Aorta (tissue), 5 donors: ENCODE results near the gene MYO1D. TPM values are rescaled to one million over a fixed set of nuclear protein-coding genes. Genes with fewer than 3 reads are reported as not detected.

Source experiments
- ATAC-seq: fragments of 200-7000 bp; cut with Tn5 transposase; one replicate; pipeline ENCODE4 v1.9.1; 2022; ENCODE audit warnings: moderate library complexity; ENCODE audit not compliant: low FRiP score
- DNase-seq, 2 donors: peaks; one replicate each; pipeline ENCODE4 v3.0.0-alpha.2; 2020
- H3K27ac ChIP-seq, 2 donors: one replicate each; pipeline ENCODE4 v1.5.1; 2013; ENCODE audit warnings: low read length in 2 of 2, mild to moderate bottlenecking in 2 of 2, moderate library complexity in 2 of 2, control low read depth in 1 of 2, inconsistent platforms in 1 of 2, low read depth in 1 of 2
- H3K27me3 ChIP-seq, 2 donors: one replicate each; pipeline ENCODE4 v1.6.1; 2013; ENCODE audit warnings: control low read depth in 1 of 2, low read length in 1 of 2, mild to moderate bottlenecking in 1 of 2, moderate library complexity in 1 of 2; ENCODE audit not compliant: insufficient read depth in 2 of 2, control insufficient read depth in 1 of 2
- H3K36me3 ChIP-seq, 2 donors: one replicate each; pipeline ENCODE4 v1.6.1; 2013; ENCODE audit warnings: control low read depth in 1 of 2, low read length in 1 of 2, mild to moderate bottlenecking in 1 of 2; ENCODE audit not compliant: insufficient read depth in 2 of 2, control insufficient read depth in 1 of 2
- H3K4me1 ChIP-seq, 2 donors: one replicate each; pipeline ENCODE4 v1.6.1; 2013; ENCODE audit warnings: low read length in 2 of 2, control low read depth in 1 of 2, mild to moderate bottlenecking in 1 of 2, moderate library complexity in 1 of 2; ENCODE audit not compliant: insufficient read depth in 2 of 2, control insufficient read depth in 1 of 2
- H3K4me3 ChIP-seq, 2 donors: one replicate each; pipeline ENCODE4 v1.5.1; 2013; ENCODE audit warnings: low read length in 2 of 2, control low read depth in 1 of 2, mild to moderate bottlenecking in 1 of 2
- H3K9me3 ChIP-seq: one replicate; pipeline ENCODE4 v1.6.1; 2013; ENCODE audit warnings: mild to moderate bottlenecking, low read length; ENCODE audit not compliant: control insufficient read depth
- WGBS, 2 donors: extraction: QIAGEN DNeasy Blood & Tissue Kit; methylation state at CpG; one replicate each; pipeline ENCODE4 v1.1.7; 2013; 5-methylcytosine and 5-hydroxymethylcytosine counted together
- intact Hi-C, 2 donors: fragments of 100-400 bp; cut with DNase I; formaldehyde crosslinking; loops; one replicate each; pipeline versions ENCODE4 v1.14.2 to v1.15.0; 2022
- polyA plus RNA-seq, 2 donors: library from polyadenylated mRNA; stranded (reverse); fragments of 200-250 nt; gene quantifications; one replicate each; pipeline ENCODE4 v1.2.3, GENCODE V29; 2013
- total RNA-seq, 2 donors: library from RNA; stranded (reverse); fragmentation: NEBNext Ultra II Directional; extraction: Animal tissue kit (Norgen Biotek cat#: 25700); gene quantifications; one replicate each; pipeline ENCODE4 v1.2.1, GENCODE V29; 2021
- donor health status: healthy with polysubstance abuse.
- donor health status: Bipolar disorder and iron deficiency.
- donor health status: DM: no; HTN: no; CAD: no.
- donor health status: DM: no; HTN: no; CAD: no.
- donor health status: DM: yes; HTN: yes; CAD: no.

Gene MYO1D
- total and polyA plus RNA-seq, 4 donors, result 62.5 to 358 (median 164) TPM

DNA sequence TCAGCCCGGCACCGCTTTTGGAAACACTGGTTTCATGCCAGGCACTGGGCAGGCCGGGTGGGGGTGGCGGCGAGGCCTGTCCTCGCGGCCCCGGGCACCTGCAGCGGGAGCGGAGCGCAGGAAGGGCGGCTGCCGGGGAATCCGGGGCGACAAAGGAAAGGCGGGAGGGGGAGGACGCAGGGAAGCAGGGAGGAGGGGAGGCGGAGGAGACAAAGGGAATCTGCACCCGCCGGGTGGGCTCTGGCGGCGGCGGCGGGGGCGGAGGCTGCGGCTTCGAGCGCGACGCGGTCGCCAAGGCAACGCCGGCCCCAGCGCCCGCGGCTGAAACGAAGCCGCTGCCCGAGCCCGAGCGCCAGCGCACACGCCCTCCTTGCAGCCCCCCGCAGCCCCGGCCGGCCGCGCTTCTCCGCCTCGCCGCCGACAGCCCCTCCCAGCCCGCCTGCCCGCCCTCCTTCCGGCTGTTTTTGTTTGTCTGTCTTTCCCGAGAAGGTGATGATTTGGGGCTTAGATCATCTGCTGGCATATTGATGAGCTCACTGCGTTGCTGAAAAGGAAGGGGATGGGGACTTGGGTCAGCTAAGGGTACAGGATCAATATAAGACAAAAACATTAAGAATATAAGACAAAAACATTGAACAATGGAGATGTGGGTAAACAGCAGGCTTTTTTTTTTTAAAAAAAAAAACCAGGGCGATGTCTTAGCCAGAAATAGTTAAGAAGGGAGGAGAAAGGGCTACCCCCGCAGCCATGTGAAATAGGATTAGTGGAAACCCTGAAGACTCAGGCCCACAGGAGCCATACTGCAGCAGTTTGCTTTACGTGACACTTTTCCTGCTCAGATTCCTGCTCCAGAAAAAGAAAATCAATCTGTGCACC is 357.5 kb downstream of the MYO1D start:
- Histone ChIP-seq H3K27ac (no peak overlapping the region), H3K27me3 (no peaks in the 10 kb centered on the region), H3K9me3 (no peaks in the 10 kb centered on the region), H3K4me3 (peak overlapping the region in 1 of 2 donors; percentile 56), H3K4me1 (no peaks in the 10 kb centered on the region), H3K36me3 (no peaks in the 10 kb centered on the region)
- ATAC-seq (peak; percentile 69), DNase-seq (peak in 1 of 2 donors; percentile 83)
- WGBS, 2 donors, result 1% methylated on average over 38 to 61 of the region's 61 CpGs
- intact Hi-C loops, result no loop called here

DNA sequence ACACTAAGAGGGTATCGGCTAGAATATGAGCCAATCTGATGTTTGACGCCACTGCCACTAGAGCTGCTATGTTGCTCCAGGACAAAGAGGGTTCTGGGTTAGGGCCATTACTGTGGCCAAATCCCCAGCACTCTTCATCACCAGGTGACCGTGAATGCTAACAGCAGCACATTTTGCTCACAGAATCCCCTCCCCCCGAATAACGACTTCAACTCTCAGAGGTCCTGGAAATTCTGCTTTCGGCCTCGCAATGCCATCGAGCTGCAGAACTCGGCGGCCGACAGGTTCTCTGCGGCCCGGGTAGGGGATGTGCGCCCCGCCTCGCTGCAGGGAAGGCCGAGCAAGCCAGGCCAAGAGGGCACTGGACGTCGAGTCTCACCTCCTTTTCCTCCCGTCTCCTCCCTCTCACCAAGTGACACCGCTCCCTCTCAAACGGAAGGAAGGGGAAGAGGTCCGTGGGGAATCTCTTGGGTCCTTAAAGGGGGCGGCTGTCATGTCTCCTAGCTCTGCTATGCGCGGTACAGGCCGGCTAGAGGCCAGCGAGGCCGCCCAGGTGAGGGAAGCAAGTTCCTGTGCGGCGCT is 358.2 kb downstream of the MYO1D start:
- Histone ChIP-seq H3K4me1 (no peaks in the 10 kb centered on the region), H3K27ac (no peak overlapping the region), H3K4me3 (peak overlapping the region in 1 of 2 donors; percentile 56), H3K36me3 (no peaks in the 10 kb centered on the region), H3K9me3 (no peaks in the 10 kb centered on the region), H3K27me3 (no peaks in the 10 kb centered on the region)
- intact Hi-C loops, result no loop called here
- no peak for DNase-seq
- 52 to 65% methylated on average over 31 of the region's 31 CpGs for WGBS, 2 donors
- ATAC-seq, result peak; percentile 12

DNA sequence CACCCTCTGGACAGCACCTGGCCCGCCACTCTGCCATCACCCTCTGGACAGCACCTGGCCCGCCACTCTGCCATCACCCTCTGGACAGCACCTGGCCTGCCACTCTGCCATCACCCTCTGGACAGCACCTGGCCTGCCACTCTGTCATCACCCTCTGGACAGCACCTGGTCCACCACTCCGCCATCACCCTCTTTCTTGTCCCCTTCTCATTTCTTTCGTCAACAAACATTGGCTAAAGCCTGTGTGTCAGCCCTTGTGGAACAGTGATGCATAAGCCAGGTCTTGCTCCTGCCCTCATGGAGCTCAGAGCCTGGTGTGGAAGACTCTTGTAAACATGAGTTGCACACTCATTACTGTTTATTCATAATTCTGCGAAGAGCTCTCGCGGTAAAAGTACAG is 358.9 kb downstream of the MYO1D start:
- WGBS, 2 donors, result 95 to 97% methylated on average over 5 to 7 of the region's 7 CpGs
- Histone ChIP-seq H3K27ac (no peak overlapping the region), H3K36me3 (no peaks in the 10 kb centered on the region), H3K4me1 (no peaks in the 10 kb centered on the region), H3K9me3 (no peaks in the 10 kb centered on the region), H3K4me3 (no peak overlapping the region), H3K27me3 (no peaks in the 10 kb centered on the region)
- DNase-seq (no peak), ATAC-seq (no peak)
- intact Hi-C loops, result no loop called here

DNA sequence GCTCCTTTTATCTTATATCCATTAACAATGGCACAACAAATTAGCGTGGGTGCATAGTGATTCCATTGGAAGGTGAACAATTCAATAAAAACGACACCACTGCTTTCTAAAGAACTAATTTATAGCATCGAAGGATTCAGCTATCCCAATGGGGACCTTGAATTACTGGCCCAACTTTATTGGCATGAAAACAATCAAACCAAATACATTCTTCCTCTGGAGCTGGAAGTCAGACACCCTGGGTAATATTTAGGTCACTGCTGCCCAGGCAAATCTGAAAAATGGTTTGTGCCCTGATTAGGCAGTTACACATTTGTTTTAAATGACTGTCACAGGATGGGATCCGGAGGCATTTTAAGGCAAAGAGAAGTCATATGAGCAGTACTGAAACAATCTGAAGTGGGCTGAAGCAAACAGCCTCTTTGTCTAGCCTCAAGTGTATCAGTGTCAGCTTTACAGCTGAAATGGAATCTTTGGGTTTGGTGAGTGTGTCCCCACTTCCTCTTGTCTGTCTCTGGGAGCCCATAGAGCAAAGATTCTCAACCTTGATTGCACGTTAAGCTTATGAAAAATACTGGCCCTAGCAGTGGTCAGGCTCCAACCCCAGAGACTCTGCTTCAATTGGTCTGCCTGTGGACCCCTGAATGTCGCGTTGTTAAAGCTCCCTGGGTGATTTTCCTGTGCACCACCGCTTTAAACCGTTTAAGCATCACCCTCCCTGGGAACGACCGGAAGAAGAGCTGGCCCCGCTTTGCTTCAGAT is 359.8 kb downstream of the MYO1D start:
- H3K36me3 ChIP-seq, result no peaks in the 10 kb centered on the region
- no peak for ATAC-seq
- no peaks in the 10 kb centered on the region for H3K4me1 ChIP-seq
- WGBS, 2 donors, result 89 to 90% methylated on average over 12 of the region's 12 CpGs
- H3K27me3 ChIP-seq, result no peaks in the 10 kb centered on the region
- no peak overlapping the region for H3K4me3 ChIP-seq
- DNase-seq, result no peak
- intact Hi-C loops, result no loop called here
- H3K27ac ChIP-seq, result no peak overlapping the region
- no peaks in the 10 kb centered on the region for H3K9me3 ChIP-seq

DNA sequence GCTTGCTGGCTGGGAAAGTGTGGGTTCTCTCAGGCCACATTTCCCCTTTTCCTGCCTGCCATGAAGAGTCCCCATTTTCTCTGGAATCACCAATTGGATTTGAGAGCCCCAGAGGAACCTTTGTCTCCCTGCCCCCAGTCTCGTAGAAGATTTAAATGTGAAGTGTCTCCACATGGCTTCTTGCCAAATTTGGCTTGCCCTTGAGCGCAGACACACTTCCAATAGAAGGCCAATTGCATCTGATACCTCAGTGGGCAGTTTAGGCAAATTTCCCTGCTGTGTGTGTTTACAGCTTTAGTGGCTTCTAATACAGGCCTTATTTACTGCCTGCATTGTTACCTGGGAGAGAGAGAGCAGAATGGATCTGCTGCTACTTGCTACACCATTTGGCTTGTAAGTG is 360.5 kb downstream of the MYO1D start:
- H3K27me3 ChIP-seq, result no peaks in the 10 kb centered on the region
- WGBS, 2 donors, result 14 to 94% methylated on average over 2 of the region's 2 CpGs
- no peak overlapping the region for H3K4me3 ChIP-seq
- H3K27ac ChIP-seq, result no peak overlapping the region
- H3K9me3 ChIP-seq, result no peaks in the 10 kb centered on the region
- ATAC-seq (no peak), DNase-seq (no peak)
- H3K4me1 ChIP-seq, result no peaks in the 10 kb centered on the region
- intact Hi-C loops, result no loop called here
- no peaks in the 10 kb centered on the region for H3K36me3 ChIP-seq

DNA sequence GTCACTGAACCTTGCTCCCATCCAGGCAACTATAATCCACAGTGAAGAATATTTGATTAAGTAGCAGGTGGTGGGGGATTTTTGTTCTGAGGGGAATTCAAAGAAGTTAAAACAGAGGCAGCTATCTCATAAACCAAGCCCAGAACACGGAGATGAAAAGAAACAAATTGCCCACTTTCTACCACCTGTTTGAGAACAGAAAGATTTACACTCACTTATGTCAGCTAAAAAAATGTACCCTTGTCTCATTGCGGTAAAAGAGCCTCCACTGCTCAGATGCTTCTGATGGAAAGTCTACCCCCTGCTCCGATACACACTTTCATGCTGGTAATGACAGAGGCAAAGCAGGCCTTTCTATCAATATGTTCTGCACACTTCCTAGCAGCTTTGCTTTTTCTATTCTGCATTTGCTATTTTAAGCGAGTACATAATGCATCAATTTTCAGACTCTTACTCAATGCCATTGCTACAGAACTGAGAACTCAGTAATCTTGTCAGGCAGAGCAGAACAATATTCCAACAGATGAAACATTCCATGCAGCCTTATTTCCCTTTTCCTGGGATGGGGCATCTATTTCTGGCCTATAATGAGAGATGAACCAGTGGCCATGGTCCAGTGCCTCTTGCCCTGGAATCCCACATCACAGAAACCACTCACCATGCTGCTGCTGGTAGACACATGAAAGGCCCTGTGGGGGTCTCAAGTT is 361.1 kb downstream of the MYO1D start:
- Histone ChIP-seq H3K9me3 (no peaks in the 10 kb centered on the region), H3K27ac (no peak overlapping the region), H3K4me1 (no peaks in the 10 kb centered on the region), H3K4me3 (no peak overlapping the region), H3K36me3 (no peaks in the 10 kb centered on the region), H3K27me3 (no peaks in the 10 kb centered on the region)
- intact Hi-C loops, result no loop called here
- WGBS, 2 donors, result 94 to 95% methylated on average over 4 of the region's 4 CpGs
- ATAC-seq, result no peak
- DNase-seq, result no peak

DNA sequence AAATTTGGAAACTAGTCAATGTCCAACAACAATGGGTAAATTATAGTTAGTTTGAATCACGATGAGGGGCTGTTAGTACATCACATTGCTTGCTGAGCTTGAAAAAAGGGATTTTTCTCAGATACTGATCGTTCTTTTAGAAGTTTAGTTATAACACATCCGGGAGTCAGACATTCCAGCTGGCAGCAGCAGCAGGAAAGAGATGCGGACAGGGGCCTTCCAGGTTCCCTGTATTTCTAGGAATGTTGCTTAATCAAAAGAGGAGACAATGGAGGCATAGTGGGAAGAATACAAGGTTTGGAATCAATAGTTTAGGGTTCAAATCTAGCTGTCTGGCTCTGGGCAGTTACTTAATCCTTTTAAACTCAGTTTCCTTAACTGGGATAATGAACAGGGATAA is 362.3 kb downstream of the MYO1D start:
- 70 to 76% methylated on average over 4 of the region's 4 CpGs for WGBS, 2 donors
- no peak overlapping the region for H3K4me3 ChIP-seq
- H3K9me3 ChIP-seq, result no peaks in the 10 kb centered on the region
- intact Hi-C loops, result no loop called here
- no peaks in the 10 kb centered on the region for H3K4me1 ChIP-seq
- H3K36me3 ChIP-seq, result no peaks in the 10 kb centered on the region
- ATAC-seq (no peak), DNase-seq (no peak)
- H3K27ac ChIP-seq, result no peak overlapping the region
- H3K27me3 ChIP-seq, result no peaks in the 10 kb centered on the region

DNA sequence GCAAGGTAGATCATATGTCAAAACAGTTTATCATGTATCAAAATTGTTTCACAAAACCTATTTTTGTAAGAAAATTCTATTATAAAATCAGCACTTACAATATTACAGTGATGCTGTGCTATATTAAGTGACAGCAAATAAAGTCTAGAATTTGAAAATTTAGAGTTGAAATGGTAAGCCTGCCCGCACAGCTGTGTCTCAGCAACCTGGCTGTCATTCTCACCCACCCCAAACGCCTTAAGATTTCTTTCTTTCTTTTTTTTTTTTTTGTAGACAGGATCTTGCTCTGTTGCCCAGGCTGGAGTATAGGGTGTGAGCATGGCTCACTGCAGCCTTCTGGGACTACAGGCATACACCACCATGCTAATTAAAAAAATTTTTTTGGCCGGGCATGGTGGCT is 363.3 kb downstream of the MYO1D start:
- ATAC-seq (no peak), DNase-seq (no peak)
- Histone ChIP-seq H3K27ac (no peak overlapping the region), H3K4me3 (no peak overlapping the region), H3K27me3 (no peaks in the 10 kb centered on the region), H3K4me1 (no peaks in the 10 kb centered on the region), H3K9me3 (no peaks in the 10 kb centered on the region), H3K36me3 (no peaks in the 10 kb centered on the region)
- WGBS, 2 donors, result 85 to 88% methylated on average over 3 of the region's 3 CpGs
- intact Hi-C loops, result no loop called here
